GM21381 (cell line): ENCODE results near the gene LSM12.
A peak's percentile ranks its signal among the peaks of the same experiment; 100 is the strongest.
"Not testable (repeated sequence)": the region's sequence is repeated elsewhere in the genome, so short reads cannot be mapped to it uniquely, and the experiment has no call there.

Experiments
- ATAC-seq: cut with Tn5 transposase; IDR thresholded peaks from one replicate; pipeline ENCODE4 v1.9.1; 2021; ENCODE audit warnings: mild to moderate bottlenecking, moderate library complexity; ENCODE audit not compliant: unreplicated experiment

LSM12 gene

GRCh38 chr17:44066204-44066930 lies at the start of gene LSM12:
Gene LSM12, minus strand, starts transcription at chr17:44066671. Its CDS starts 84 bp downstream, at chr17:44066587.
- ATAC-seq = peak; percentile 57

- no peak for ATAC-seq
These were observed 49.3 kb upstream of the LSM12 start for GRCh38 chr17:44115585-44116415.

GRCh38 chr17:44113868-44114840 lies 47.7 kb upstream of the LSM12 start:
- ATAC-seq = no peak

GRCh38 chr17:44113382-44113781 lies 46.9 kb upstream of the LSM12 start:
- ATAC-seq = no peak

- ATAC-seq = no peak
These were observed 46.1 kb upstream of the LSM12 start for GRCh38 chr17:44112284-44113280.

GRCh38 chr17:44111777-44112176 lies 45.3 kb upstream of the LSM12 start:
- no peak for ATAC-seq

- peak; percentile 51 for ATAC-seq
These were observed 44.6 kb upstream of the LSM12 start for GRCh38 chr17:44110823-44111633.

- ATAC-seq = no peak
These were observed 43.7 kb upstream of the LSM12 start for GRCh38 chr17:44110011-44110686.

GRCh38 chr17:44109312-44109630 lies 42.8 kb upstream of the LSM12 start:
- ATAC-seq = no peak

- ATAC-seq = no peak
These were observed 42.2 kb upstream of the LSM12 start for GRCh38 chr17:44108440-44109311.

GRCh38 chr17:44106801-44107200 lies 40.3 kb upstream of the LSM12 start:
- no peak for ATAC-seq

- ATAC-seq = no peak
These were observed 39.5 kb upstream of the LSM12 start for GRCh38 chr17:44105941-44106340.

GRCh38 chr17:44105483-44105882 lies 39.0 kb upstream of the LSM12 start:
- no peak for ATAC-seq

GRCh38 chr17:44102849-44103622 lies 36.6 kb upstream of the LSM12 start:
- no peak for ATAC-seq

- ATAC-seq = not testable (repeated sequence)
These were observed 35.4 kb upstream of the LSM12 start for GRCh38 chr17:44101858-44102257.

- no peak for ATAC-seq
These were observed 30.9 kb upstream of the LSM12 start for GRCh38 chr17:44097110-44097958.
